GM19351 (cell line): ENCODE results near the gene CEP112.
"Not testable (repeated sequence)": the region's sequence is repeated elsewhere in the genome, so short reads cannot be mapped to it uniquely, and the experiment has no call there.

Source experiments
- ATAC-seq: cut with Tn5 transposase; IDR thresholded peaks from one replicate; pipeline ENCODE4 v1.9.1; 2021; ENCODE audit warnings: mild to moderate bottlenecking, moderate library complexity; ENCODE audit not compliant: unreplicated experiment

The CEP112 gene

GRCh38 chr17:66165537-66166123 lies 26.3 kb downstream of the CEP112 start:
- ATAC-seq, result no peak

GRCh38 chr17:66155055-66155454 lies 36.9 kb downstream of the CEP112 start:
- not testable (repeated sequence) for ATAC-seq

GRCh38 chr17:66152756-66153155 lies 39.2 kb downstream of the CEP112 start:
- ATAC-seq, result no peak

DNA sequence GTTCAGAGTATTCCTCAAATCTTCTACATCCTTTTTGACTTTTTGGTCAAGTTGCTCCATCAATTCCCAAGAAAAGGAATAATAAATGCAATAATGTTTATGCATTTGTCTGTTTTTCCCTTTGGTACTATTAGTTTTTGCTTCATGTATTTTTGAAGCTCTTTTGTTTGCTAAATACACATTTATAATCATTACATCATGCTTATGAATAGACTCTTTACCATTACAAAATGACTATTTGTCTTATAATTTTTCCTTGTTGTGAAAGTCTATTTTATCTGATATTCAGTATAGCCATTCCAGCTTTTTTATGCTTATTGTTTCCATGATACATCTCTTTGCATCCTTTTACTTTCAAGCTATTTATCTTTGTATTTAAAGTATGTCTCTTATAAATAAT lies 41.2 kb downstream of the CEP112 start:
- ATAC-seq, result no peak

GRCh38 chr17:66149562-66149961 lies 42.4 kb downstream of the CEP112 start:
- ATAC-seq, result no peak

DNA sequence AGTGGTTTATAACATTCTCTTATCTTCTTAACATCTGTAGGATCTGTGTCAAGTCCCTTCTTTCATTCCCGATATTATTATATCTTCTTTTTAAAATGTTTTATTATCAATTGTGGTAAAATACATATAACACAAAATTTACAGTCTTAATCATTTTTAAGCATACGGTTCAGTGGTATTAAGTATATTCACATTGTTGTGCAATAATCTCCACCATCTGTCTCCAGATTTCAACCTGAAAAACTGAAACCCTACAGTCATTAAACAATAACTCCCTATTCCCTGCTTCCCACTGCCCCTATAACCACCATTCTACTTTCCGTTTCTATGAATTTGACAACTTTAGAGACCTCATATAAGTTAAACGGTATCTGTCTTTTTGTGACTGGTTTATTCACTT lies 45.5 kb downstream of the CEP112 start:
- no peak for ATAC-seq

- no peak for ATAC-seq
These were observed 48.2 kb downstream of the CEP112 start for GRCh38 chr17:66143657-66144282.

DNA sequence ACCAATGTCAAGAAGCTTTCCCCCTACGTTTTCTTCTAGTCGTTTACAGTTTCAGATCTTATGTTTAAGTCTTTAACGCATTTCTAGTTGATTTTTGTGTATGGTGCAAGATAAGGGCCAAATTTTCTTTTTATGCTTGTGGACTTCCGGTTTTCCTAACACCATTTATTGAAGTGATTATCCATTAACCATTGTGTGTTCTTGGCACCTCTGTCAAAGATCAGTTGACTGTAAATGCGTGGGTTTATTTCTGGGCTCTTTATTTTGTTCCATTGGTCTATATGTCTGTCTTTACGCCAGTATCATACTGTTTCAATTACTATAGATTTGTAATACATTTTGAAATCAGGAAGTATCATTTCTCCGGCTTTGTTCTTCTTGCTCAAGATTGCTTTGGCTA lies 49.5 kb downstream of the CEP112 start:
- no peak for ATAC-seq

- ATAC-seq, result no peak
These were observed 53.8 kb downstream of the CEP112 start for GRCh38 chr17:66138120-66138519.

DNA sequence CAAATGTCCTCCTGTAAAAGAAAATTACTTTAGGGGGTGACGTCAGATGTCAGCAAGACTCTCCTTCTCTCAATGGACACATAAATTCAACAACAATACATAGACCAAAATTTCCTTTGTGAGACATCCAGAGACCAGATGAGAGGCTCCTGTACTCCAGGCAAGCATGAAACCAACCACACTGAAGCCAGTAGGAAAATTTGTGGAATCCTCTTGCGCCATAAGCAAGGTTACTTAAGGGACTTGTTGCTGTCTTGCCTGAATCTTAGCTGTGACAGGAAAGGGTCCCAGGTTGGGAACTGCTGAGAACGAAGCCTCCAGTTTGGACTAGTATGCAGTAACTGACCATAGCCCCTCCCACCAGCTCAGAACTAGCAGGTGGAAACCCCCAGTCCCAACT lies 56.0 kb downstream of the CEP112 start:
- no peak for ATAC-seq

DNA sequence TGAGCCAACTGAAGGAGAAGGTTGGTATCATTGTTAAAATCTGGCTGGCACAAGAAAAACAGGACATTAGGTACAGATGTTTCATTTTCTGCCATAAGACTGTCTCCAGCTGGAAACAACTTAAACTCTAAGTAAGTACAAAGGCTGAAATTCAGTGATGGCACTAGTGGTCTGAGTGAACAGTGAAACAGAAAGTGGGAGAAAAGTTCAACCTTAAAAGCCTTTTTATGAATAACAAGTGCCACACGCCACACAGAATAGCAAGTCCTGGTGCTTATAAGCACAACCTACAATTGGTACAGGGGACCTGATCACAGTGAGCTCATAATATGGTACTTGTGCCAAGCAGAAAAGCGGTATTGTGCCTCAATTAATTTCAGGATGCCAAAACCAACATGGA lies 56.7 kb downstream of the CEP112 start:
- no peak for ATAC-seq

DNA sequence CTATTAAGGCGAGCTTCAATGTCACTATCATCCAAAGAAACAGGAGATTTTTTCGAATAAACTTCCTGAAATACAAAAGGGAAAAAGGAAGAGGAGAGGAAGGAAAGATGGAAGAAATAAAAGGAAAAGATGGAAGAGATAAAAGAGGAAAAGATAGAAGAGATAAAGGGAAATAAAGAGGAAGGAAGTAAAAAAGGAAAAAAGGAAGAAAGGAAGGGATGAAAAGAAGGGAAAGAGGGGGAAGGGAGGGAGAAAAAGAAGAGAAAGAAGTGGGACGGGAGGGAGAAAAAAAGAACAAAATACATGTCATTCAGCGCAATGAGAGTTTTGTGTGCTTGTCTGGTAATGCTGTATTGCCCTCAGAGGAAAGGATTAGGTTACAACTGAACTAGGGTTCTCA lies 62.2 kb downstream of the CEP112 start:
- ATAC-seq, result no peak

- ATAC-seq, result no peak
These were observed 65.7 kb downstream of the CEP112 start for GRCh38 chr17:66126231-66126630.

DNA sequence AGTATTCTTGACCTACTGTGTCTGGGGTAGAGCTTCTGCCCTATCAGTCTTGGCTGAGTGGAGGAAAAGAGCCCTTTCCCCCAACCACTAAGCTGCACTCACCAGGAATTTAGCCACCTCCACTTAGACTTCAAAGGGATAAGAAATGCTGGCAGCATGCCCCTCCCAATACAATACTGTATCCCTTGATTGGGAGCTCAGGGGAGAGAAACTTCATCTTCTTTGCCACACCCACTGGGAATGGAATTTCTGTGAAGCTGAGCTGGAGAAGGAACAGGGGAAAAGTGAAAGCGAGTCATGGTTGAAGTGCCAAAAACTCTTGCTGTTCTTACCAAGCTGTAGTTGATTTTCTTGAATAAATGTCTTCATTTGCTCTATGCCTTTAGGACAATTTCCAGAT lies 68.8 kb downstream of the CEP112 start:
- no peak for ATAC-seq

- no peak for ATAC-seq
These were observed 76.7 kb downstream of the CEP112 start for GRCh38 chr17:66115246-66115645.

DNA sequence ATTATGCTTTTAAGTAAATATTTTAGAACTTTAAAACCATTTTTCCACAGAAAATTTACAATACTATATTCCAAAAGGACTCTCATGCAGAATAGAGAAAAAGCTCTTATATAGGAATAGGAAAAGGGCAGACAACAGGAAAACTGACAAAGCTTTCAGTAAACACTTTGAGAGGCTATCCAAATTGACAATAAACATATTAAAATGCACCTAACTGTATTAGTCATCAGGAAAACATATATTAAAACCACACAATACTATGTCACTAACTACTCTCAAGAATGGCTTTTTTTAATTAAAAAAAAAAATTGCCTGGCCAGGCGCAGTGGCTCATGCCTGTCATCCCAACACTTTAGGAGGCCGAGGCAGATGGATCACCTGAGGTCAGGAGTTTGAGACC lies 77.3 kb downstream of the CEP112 start:
- ATAC-seq, result no peak

- no peak for ATAC-seq
These were observed 84.2 kb downstream of the CEP112 start for GRCh38 chr17:66107731-66108130.

DNA sequence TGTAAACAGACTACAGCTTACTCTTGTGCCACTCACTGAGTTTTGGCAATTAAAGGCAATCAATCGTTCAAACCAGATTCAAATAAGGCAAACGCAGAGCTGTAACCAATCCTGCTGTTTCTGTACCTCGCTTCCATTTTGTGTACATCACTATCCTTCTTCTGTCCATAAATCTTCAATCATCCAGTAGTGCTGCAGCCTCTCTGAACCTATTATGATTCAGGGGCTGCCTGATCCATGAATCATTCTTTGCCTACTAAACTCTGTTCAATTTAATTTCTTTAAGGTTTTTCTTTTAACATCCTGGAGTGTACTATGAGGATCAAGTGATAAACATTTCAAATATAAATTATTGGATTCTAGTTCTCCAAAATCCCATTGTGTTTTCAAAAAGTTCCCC lies 93.9 kb downstream of the CEP112 start:
- no peak for ATAC-seq

- ATAC-seq, result no peak
These were observed 97.2 kb downstream of the CEP112 start for GRCh38 chr17:66094727-66095126.

DNA sequence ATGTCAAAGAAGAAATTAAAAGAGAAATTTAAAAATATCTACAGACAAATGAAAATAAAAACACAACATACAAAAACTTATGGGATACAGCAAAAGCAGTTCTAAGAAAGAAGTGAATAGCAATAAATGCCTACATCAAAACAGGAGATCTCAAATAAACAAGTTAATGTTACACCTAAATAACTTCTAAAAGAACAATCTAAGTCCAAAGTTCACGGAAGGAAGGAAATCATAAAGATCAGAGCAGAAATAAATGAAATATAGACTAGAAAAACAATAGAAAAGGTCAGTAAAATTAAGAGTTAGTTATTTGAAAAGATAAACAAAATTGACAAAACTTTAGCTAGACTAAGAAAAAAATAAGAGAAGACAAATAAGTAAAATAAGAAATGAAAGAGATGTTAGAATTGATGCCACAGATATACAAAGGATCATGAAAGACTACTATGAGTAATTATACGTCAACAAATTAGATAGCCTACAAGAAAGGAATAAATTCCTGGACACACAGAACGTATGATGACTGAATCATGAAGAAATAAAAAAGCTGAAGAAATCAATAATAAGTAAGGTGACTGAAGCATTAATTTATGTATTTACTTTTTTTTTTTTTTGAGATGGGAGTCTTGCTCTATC lies 100.4 kb downstream of the CEP112 start:
- ATAC-seq, result no peak

GRCh38 chr17:66089764-66090163 lies 102.2 kb downstream of the CEP112 start:
- ATAC-seq, result no peak

DNA sequence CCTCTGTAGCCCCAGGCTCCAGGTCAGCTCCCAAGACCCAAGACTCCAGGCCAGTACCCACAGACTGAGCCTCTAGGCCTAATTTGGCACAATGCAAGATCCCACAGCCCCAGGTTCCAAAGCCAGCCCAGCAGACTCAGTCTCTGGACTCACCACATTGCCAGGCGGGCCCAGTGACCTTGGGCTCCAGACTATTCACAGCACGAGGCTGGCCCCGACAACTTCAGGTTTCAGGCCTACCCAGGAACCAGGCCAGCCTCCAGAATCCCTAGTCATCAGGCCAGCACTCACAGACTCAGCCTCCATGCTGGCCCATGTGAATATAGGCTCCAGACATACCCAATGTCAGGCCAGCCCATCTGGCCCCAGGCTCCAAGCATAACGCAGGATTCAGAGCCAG lies 103.8 kb downstream of the CEP112 start:
- no peak for ATAC-seq

GRCh38 chr17:66087073-66087472 lies 104.9 kb downstream of the CEP112 start:
- ATAC-seq, result no peak
